ENCODE results near the gene CYP1A2.

The CYP1A2 gene

DNA sequence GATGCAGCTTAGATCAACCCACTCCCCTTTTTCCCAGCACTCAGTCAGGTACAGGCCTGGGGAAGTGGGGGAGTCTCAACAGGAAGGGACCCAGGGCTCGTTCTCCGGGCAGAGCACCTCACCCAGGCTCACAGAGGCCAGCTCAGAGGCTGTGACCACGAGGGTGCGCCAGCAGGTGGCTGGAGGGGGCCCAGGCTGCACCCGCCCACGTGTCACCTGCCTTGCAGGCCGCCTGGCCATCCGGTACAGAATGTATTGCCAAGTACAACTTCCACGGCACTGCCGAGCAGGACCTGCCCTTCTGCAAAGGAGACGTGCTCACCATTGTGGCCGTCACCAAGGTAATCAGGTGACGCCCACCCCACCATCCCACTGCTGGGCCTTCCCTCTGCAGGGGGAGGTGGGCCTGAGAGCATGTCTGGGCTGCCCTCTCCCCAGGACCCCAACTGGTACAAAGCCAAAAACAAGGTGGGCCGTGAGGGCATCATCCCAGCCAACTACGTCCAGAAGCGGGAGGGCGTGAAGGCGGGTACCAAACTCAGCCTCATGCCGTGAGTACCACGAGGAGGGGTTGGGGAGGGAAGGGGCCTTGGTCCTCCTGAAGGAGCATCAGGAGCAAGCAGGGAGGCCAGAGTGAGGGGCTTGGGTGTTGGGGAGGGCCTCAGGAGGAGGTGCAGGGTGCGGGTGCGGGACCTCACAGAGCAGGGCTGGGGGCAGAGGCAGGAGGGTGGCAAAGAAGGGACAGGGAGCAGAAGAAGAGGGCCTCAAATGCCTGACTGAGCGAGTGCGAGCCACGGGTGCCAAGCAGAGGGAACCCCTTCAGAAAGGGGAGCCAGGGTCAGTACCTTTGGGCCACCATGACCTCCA is 50.0 kb downstream of the CYP1A2 start (continued):
- TF ChIP-seq ZNF513 (tag by site-specific recombination; IDR thresholded peaks at IDR 0.05) = no peak
- TF ChIP-seq ZNF843 (tag by site-specific recombination; IDR thresholded peaks at IDR 0.05) = no peak
- no peak for TF ChIP-seq ZNF416 (tag by site-specific recombination; IDR thresholded peaks at IDR 0.05)
- TF ChIP-seq REST (tag by site-specific recombination; IDR thresholded peaks at IDR 0.05) = no peak
- no peak for TF ChIP-seq ZNF354C (tag by site-specific recombination; IDR thresholded peaks at IDR 0.05; ENCODE audit: borderline replicate concordance, low read depth)

DNA sequence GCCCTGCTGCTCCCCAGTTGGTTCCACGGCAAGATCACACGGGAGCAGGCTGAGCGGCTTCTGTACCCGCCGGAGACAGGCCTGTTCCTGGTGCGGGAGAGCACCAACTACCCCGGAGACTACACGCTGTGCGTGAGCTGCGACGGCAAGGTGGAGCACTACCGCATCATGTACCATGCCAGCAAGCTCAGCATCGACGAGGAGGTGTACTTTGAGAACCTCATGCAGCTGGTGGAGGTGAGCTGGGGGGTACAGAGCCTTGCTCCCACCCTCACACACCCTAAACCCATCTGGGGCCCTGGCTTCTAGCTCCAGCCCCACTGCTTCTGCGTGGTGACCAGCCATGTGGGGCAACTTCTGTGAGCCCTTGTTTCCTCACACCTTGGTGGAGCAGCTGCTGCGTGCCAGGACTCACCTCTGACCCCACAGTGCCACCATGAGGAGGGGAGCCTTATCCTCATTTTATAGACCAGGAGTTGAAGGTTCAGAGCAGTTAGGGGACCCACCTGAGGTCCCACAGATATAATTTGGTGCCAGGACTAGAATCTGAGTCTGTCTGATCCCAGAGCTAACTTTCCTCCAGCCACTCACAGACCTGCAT is 50.7 kb downstream of the CYP1A2 start:
- ChIA-PET POLR2A (interaction anchor here (1.0 kb wide), 1 partner anchor 11 kb away, joined by 3 read pairs; no protein-coding TSS in a partner anchor), CTCF (interaction anchor here (0.5 to 25.7 kb wide), 30 partner anchors 8 to 956 kb away, joined by 3 to 649 read pairs (median 4); partner anchors contain the start of gene CSK)
- no peak overlapping the region for H3K4me3 ChIP-seq (ENCODE audit: low read depth, low read length)
- no peaks in the 10 kb centered on the region for H3K4me1 ChIP-seq (ENCODE audit: control insufficient read depth, insufficient read depth, low read length)
- peak overlapping the region; percentile 20; the same call in 1 of the 2 replicates for H3K27ac ChIP-seq (ENCODE audit: extremely low read depth, low read depth, low read length)
- H3K36me3 ChIP-seq (ENCODE audit: control insufficient read depth in 2 of 2, insufficient read depth in 1 of 2, low read length in 2 of 2) = peaks cover 20 to 72% of the 10 kb centered on the region in 2 experiments; a peak in 2 of 3 replicates
- H3K9me3 ChIP-seq (ENCODE audit: control insufficient read depth, insufficient read depth, low read depth, low read length) = no peaks in the 10 kb centered on the region
- TF ChIP-seq SALL2 (tag by site-specific recombination; IDR thresholded peaks at IDR 0.05; ENCODE audit: borderline replicate concordance) = no peak
- TF ChIP-seq, protein P1, sequence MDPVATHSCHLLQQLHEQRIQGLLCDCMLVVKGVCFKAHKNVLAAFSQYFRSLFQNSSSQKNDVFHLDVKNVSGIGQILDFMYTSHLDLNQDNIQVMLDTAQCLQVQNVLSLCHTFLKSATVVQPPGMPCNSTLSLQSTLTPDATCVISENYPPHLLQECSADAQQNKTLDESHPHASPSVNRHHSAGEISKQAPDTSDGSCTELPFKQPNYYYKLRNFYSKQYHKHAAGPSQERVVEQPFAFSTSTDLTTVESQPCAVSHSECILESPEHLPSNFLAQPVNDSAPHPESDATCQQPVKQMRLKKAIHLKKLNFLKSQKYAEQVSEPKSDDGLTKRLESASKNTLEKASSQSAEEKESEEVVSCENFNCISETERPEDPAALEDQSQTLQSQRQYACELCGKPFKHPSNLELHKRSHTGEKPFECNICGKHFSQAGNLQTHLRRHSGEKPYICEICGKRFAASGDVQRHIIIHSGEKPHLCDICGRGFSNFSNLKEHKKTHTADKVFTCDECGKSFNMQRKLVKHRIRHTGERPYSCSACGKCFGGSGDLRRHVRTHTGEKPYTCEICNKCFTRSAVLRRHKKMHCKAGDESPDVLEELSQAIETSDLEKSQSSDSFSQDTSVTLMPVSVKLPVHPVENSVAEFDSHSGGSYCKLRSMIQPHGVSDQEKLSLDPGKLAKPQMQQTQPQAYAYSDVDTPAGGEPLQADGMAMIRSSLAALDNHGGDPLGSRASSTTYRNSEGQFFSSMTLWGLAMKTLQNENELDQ (tag by site-specific recombination; IDR thresholded peaks at IDR 0.05; ENCODE audit: low read depth) = no peak
- TF ChIP-seq ZNF132 (tag by site-specific recombination; IDR thresholded peaks at IDR 0.05; ENCODE audit: borderline replicate concordance) = no peak
- no peak for TF ChIP-seq ZNF639 (tag by site-specific recombination; IDR thresholded peaks at IDR 0.05)
- TF ChIP-seq, protein P2, sequence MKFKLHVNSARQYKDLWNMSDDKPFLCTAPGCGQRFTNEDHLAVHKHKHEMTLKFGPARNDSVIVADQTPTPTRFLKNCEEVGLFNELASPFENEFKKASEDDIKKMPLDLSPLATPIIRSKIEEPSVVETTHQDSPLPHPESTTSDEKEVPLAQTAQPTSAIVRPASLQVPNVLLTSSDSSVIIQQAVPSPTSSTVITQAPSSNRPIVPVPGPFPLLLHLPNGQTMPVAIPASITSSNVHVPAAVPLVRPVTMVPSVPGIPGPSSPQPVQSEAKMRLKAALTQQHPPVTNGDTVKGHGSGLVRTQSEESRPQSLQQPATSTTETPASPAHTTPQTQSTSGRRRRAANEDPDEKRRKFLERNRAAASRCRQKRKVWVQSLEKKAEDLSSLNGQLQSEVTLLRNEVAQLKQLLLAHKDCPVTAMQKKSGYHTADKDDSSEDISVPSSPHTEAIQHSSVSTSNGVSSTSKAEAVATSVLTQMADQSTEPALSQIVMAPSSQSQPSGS (tag by site-specific recombination; IDR thresholded peaks at IDR 0.05; ENCODE audit: low read depth) = no peak
- TF ChIP-seq ZNF654 (tag by site-specific recombination; IDR thresholded peaks at IDR 0.05; ENCODE audit: low read depth) = no peak
- TF ChIP-seq GFI1B (tag by site-specific recombination; IDR thresholded peaks at IDR 0.05) = no peak
- no peak for TF ChIP-seq ZNF302 (tag by site-specific recombination; IDR thresholded peaks at IDR 0.05; ENCODE audit: low read depth)
- TF ChIP-seq ZNF112 (tag by site-specific recombination; IDR thresholded peaks at IDR 0.05) = no peak
- no peak for TF ChIP-seq ZNF169 (tag by site-specific recombination; IDR thresholded peaks at IDR 0.05)
- TF ChIP-seq REST (tag by site-specific recombination; IDR thresholded peaks at IDR 0.05) = no peak
- no peak for TF ChIP-seq ZNF2 (tag by site-specific recombination; IDR thresholded peaks at IDR 0.05)
- TF ChIP-seq ZNF830 (tag by site-specific recombination; IDR thresholded peaks at IDR 0.05; ENCODE audit: low read depth) = no peak
- no peak for TF ChIP-seq ZNF48 (tag by site-specific recombination; IDR thresholded peaks at IDR 0.05)
- no peak for TF ChIP-seq SCRT2 (tag by site-specific recombination; IDR thresholded peaks at IDR 0.05)
- no peak for TF ChIP-seq ZNF707 (tag by site-specific recombination; IDR thresholded peaks at IDR 0.05)

All from HEK293 (cell line).